H9 (cell line): ENCODE results near the gene ZNF236. TPM values are rescaled to one million over a fixed set of nuclear protein-coding genes. Genes with fewer than 3 reads are reported as not detected.

Experiments used
- DNase-seq: peaks from one replicate; pipeline ENCODE4 v3.0.0-alpha.2; 2017
- H2AFZ ChIP-seq: one replicate; pipeline ENCODE4 v1.6.1; 2013; ENCODE audit warnings: mild to moderate bottlenecking, low read length, control low read depth, moderate library complexity
- H2AK5ac ChIP-seq: 2 replicates; pipeline ENCODE4 v1.6.1; 2013; ENCODE audit warnings: low read length, control low read depth, mixed read lengths; ENCODE audit not compliant: insufficient read length
- H2BK120ac ChIP-seq: one replicate; pipeline ENCODE4 v1.6.1; 2013; ENCODE audit warnings: low read depth, mild to moderate bottlenecking, low read length, control low read depth, inconsistent platforms; ENCODE audit not compliant: poor library complexity, severe bottlenecking
- H2BK12ac ChIP-seq: 2 replicates; pipeline ENCODE4 v1.6.1; 2013; ENCODE audit warnings: low read length, control low read depth, mixed read lengths, low read depth; ENCODE audit not compliant: insufficient read length
- H2BK15ac ChIP-seq: 2 replicates; pipeline ENCODE4 v1.6.1; 2013; ENCODE audit warnings: low read depth, low read length, control low read depth
- H2BK20ac ChIP-seq: one replicate; pipeline ENCODE4 v1.6.1; 2013; ENCODE audit warnings: low read depth, mild to moderate bottlenecking, low read length, control low read depth, inconsistent platforms; ENCODE audit not compliant: poor library complexity, severe bottlenecking
- H2BK5ac ChIP-seq: 2 replicates; pipeline ENCODE4 v1.6.1; 2013; ENCODE audit warnings: low read length, control low read depth, mixed read lengths; ENCODE audit not compliant: insufficient read length
- H3K14ac ChIP-seq: 2 replicates; pipeline ENCODE4 v1.6.1; 2013; ENCODE audit warnings: low read length, control low read depth; ENCODE audit not compliant: insufficient read depth
- H3K18ac ChIP-seq: 2 replicates; pipeline ENCODE4 v1.6.1; 2013; ENCODE audit warnings: low read depth, mild to moderate bottlenecking, mixed read lengths, low read length, control low read depth; ENCODE audit not compliant: insufficient read length
- H3K23ac ChIP-seq: 2 replicates; pipeline ENCODE4 v1.6.1; 2013; ENCODE audit warnings: low read length, control low read depth, mixed read lengths, low read depth; ENCODE audit not compliant: insufficient read length
- H3K23me2 ChIP-seq: 2 replicates; pipeline ENCODE4 v1.6.1; 2013; ENCODE audit warnings: low read depth, mild to moderate bottlenecking, mixed read lengths, low read length, control low read depth; ENCODE audit not compliant: insufficient read length, poor library complexity, severe bottlenecking
- H3K27ac ChIP-seq: 2 replicates; pipeline ENCODE4 v1.5.1; 2013; ENCODE audit warnings: low read length, control low read depth, mixed read lengths, low read depth; ENCODE audit not compliant: insufficient read length
- H3K27me3 ChIP-seq: 2 replicates; pipeline ENCODE4 v1.6.1; 2013; ENCODE audit warnings: low read length, control low read depth, inconsistent platforms; ENCODE audit not compliant: insufficient read depth
- H3K4ac ChIP-seq: 2 replicates; pipeline ENCODE4 v1.6.1; 2013; ENCODE audit warnings: low read depth, mild to moderate bottlenecking, control low read depth, inconsistent platforms, low read length, moderate library complexity
- H3K4me1 ChIP-seq: 2 replicates; pipeline ENCODE4 v1.6.1; 2013; ENCODE audit warnings: low read length, control low read depth, inconsistent platforms; ENCODE audit not compliant: insufficient read depth
- H3K4me2 ChIP-seq: 2 replicates; pipeline ENCODE4 v1.6.1; 2013; ENCODE audit warnings: low read length, control low read depth, mixed read lengths; ENCODE audit not compliant: insufficient read length, insufficient read depth
- H3K56ac ChIP-seq: 2 replicates; pipeline ENCODE4 v1.6.1; 2013; ENCODE audit warnings: low read depth, mild to moderate bottlenecking, mixed read lengths, low read length, control low read depth; ENCODE audit not compliant: insufficient read length
- H3K79me1 ChIP-seq: 2 replicates; pipeline ENCODE4 v1.6.1; 2013; ENCODE audit warnings: low read depth, mild to moderate bottlenecking, moderate library complexity, low read length, control low read depth, inconsistent platforms; ENCODE audit not compliant: insufficient read depth, poor library complexity, severe bottlenecking
- H3K79me2 ChIP-seq: 2 replicates; pipeline ENCODE4 v1.6.1; 2013; ENCODE audit warnings: low read length, control low read depth, inconsistent platforms; ENCODE audit not compliant: insufficient read depth
- H3K9ac ChIP-seq: 2 replicates; pipeline ENCODE4 v1.6.1; 2013; ENCODE audit warnings: low read length, control low read depth, mixed read lengths; ENCODE audit not compliant: insufficient read length; ENCODE audit errors: extremely low read depth
- H3K9me3 ChIP-seq: one replicate; pipeline ENCODE4 v1.6.1; 2013; ENCODE audit warnings: low read depth, low read length, inconsistent platforms; ENCODE audit not compliant: control insufficient read depth
- H3T11ph ChIP-seq: one replicate; pipeline ENCODE4 v1.6.1; 2013; ENCODE audit warnings: mild to moderate bottlenecking, low read length, control low read depth, inconsistent platforms
- H4K20me1 ChIP-seq: one replicate; pipeline ENCODE4 v1.6.1; 2013; ENCODE audit not compliant: control insufficient read depth, insufficient read length, insufficient read depth
- H4K5ac ChIP-seq: 2 replicates; pipeline ENCODE4 v1.6.1; 2013; ENCODE audit warnings: low read depth, mild to moderate bottlenecking, mixed read lengths, low read length, control low read depth; ENCODE audit not compliant: insufficient read length
- H4K8ac ChIP-seq: replicated peaks from 2 replicates; pipeline ENCODE4 v1.6.1; 2013; ENCODE audit warnings: low read length, control low read depth, mixed read lengths, low read depth; ENCODE audit not compliant: insufficient read length
- H4K91ac ChIP-seq: 2 replicates; pipeline ENCODE4 v1.6.1; 2013; ENCODE audit warnings: low read depth, mild to moderate bottlenecking, moderate library complexity, mixed read lengths, low read length, control low read depth; ENCODE audit not compliant: insufficient read length
- H3K27ac Mint-ChIP-seq, 3 experiments: 2 replicates in 2 of 3; 3 replicates in 1 of 3; pipeline ENCODE4 v1.8.0; 2020 to 2021; ENCODE audit warnings: mixed read lengths in 3 of 3, mild to moderate bottlenecking in 1 of 3, moderate library complexity in 1 of 3
- H3K27me3 Mint-ChIP-seq: 2 replicates; pipeline ENCODE4 v1.8.0; 2021; ENCODE audit warnings: low read depth, mild to moderate bottlenecking, moderate library complexity, mixed read lengths
- H3K36me3 Mint-ChIP-seq, 3 experiments: 2 replicates in 2 of 3; 3 replicates in 1 of 3; pipeline ENCODE4 v1.8.0; 2020 to 2021; ENCODE audit warnings: low read depth in 3 of 3, mixed read lengths in 3 of 3; ENCODE audit not compliant: insufficient read depth in 1 of 3
- H3K4me1 Mint-ChIP-seq, 2 experiments: 2 replicates each; pipeline ENCODE4 v1.8.0; 2020; ENCODE audit warnings: mixed read lengths in 2 of 2
- H3K4me3 Mint-ChIP-seq, 2 experiments: 2 replicates in 1 of 2; 3 replicates in 1 of 2; pipeline ENCODE4 v1.8.0; 2020 to 2021; ENCODE audit warnings: mild to moderate bottlenecking in 2 of 2, mixed read lengths in 2 of 2, moderate library complexity in 1 of 2
- H3K9me3 Mint-ChIP-seq, 2 experiments: 2 replicates in 1 of 2; 3 replicates in 1 of 2; pipeline ENCODE4 v1.8.0; 2020; ENCODE audit warnings: mild to moderate bottlenecking in 2 of 2, mixed read lengths in 2 of 2, moderate library complexity in 1 of 2
- CTCF ChIP-seq: fragments of 200-600 bp; sonication (generic); conservative IDR thresholded peaks from 3 replicates; pipeline ENCODE4 v1.8.0; 2021; ENCODE audit warnings: antibody characterized with exemption, mild to moderate bottlenecking
- WGBS: extraction: QIAGEN DNeasy Blood & Tissue Kit; methylation state at CpG from one replicate; pipeline ENCODE4 v1.1.7; 2013; ENCODE audit warnings: missing lambda C conversion rate, low lambda C conversion rate, mixed read lengths; ENCODE audit not compliant: insufficient read length; ENCODE audit errors: extremely low coverage; 5-methylcytosine and 5-hydroxymethylcytosine counted together
- total RNA-seq: library from RNA; stranded (reverse); gene quantifications from 2 replicates; pipeline ENCODE4 v1.2.1, GENCODE V29; 2021

The ZNF236 gene
- total RNA-seq, 1 experiment from 2014 or later, result 16.0 TPM

GRCh38 chr18:76920974-76921373 is 98.6 kb downstream of the ZNF236 start:
- Histone ChIP-seq H3K14ac (no peak overlapping the region), H3K27ac (no peak overlapping the region), H3K9ac (no peak overlapping the region), H2BK5ac (no peak overlapping the region), H3K9me3 (no peaks in the 10 kb centered on the region), H3K23ac (no peak overlapping the region), H3K79me2 (no peaks in the 10 kb centered on the region), H3K18ac (no peak overlapping the region), H4K20me1 (no peaks in the 10 kb centered on the region), H3K27me3 (no peaks in the 10 kb centered on the region), H3K79me1 (no peaks in the 10 kb centered on the region), H3T11ph (no peak overlapping the region), H3K4ac (no peak overlapping the region), H3K56ac (no peak overlapping the region), H2BK120ac (no peak overlapping the region), H2AK5ac (no peak overlapping the region), H2BK20ac (no peak overlapping the region), H2AFZ (no peak overlapping the region), H2BK12ac (no peak overlapping the region), H4K8ac (no peak overlapping the region), H3K23me2 (no peaks in the 10 kb centered on the region), H4K91ac (no peak overlapping the region), H3K4me2 (no peak overlapping the region), H2BK15ac (no peak overlapping the region), H4K5ac (no peak overlapping the region), H3K4me1 (no peaks in the 10 kb centered on the region)
- DNase-seq, result no peak
- no peaks in the 10 kb centered on the region for H3K4me1 Mint-ChIP-seq
- no peak overlapping the region for H3K4me3 Mint-ChIP-seq
- H3K27me3 Mint-ChIP-seq, result no peaks in the 10 kb centered on the region
- peak overlapping the region in 2 of 3 experiments; percentile 37 to 56; a peak in 3 of 7 replicates for H3K27ac Mint-ChIP-seq
- TF ChIP-seq CTCF, result no peak
- H3K36me3 Mint-ChIP-seq, result peaks cover 10 to 65% (median 35%) of the 10 kb centered on the region in 3 experiments
- WGBS, result no CpG with 5 or more reads among the region's 5 CpGs
- no peaks in the 10 kb centered on the region for H3K9me3 Mint-ChIP-seq
